HG02610 (cell line): ENCODE measurements around the gene ACTG1.
"Not testable (repeated sequence)": the region's sequence is repeated elsewhere in the genome, so short reads cannot be mapped to it uniquely, and the experiment has no call there.

Experiments used
- ATAC-seq: cut with Tn5 transposase; IDR thresholded peaks from one replicate; pipeline ENCODE4 v1.9.1; 2021; ENCODE audit warnings: mild to moderate bottlenecking, moderate library complexity; ENCODE audit not compliant: unreplicated experiment

ACTG1 gene

DNA sequence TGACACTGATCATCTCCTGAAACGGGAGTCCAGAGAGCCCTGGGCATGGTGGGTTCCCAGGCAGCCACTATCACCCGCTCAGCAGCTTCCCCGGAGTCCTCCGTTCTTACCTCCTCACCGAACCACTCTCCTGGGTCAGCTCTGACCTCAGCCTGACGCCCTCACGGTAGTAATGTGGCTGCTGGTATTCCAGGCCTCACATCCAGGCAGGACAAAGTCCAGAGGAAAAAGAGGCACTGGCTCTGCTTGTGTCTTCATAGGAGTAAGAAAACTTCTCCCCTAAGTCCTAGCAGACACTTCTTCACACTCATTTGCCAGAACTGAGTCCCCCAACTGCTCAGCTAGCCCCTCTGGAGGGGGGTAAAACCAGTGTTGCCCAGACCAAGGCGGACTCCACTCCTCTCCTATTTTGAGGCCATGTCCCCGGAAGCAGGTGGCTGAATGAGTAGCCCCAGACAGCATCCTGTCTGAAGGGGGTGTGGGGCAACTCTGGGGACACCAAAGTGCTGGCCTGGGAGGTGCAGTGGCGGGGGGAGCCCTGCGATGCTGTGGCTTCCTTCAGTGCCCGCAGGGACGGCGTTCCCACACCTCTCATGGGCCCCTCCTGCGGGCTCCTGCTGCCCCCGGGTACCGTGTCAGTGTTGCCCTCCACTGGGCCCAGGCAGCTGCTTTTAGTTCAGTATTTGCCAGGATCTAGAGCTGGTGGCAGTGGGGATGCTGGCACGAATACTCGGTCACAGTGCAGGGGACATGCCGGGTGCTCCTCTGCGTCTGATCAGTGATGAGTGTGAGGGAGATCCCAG is 20.9 kb upstream of the ACTG1 start:
- no peak for ATAC-seq

DNA sequence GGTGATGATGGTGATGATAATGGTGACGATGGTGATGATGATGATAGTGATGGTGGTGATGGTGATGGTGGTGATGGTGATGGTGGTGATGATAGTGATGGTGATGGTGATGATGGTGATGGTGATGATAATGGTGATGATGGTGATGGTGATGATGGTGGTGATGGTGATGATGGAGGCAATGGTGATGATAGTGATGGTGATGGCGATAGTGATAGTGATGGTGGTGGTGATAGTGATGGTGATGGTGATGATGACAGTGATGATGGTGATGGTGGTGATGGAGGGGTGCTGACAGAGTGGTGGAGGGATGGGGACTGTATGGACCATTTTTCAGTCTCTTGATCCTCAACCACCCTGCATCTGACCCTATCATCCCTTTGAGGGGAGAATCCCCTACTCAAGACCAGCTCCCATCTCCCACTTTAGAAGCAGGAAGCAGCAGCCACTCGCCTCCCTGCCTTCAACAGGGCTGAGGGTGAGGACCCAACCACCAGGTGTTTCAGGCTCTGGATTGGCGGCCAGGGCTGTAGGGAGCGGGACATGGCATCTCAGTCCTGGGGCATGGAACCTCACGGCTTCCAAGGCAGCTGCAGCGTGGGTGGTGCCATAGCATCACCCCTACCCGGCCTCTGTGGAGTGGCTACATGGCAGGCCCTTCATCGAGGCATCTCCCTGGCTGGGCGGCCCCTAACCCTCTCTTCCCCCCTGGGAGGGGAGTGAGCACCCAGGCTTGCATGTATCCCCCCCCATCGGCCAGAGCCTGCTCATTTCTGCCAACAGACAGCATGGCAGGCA is 20.1 kb upstream of the ACTG1 start:
- no peak for ATAC-seq

DNA sequence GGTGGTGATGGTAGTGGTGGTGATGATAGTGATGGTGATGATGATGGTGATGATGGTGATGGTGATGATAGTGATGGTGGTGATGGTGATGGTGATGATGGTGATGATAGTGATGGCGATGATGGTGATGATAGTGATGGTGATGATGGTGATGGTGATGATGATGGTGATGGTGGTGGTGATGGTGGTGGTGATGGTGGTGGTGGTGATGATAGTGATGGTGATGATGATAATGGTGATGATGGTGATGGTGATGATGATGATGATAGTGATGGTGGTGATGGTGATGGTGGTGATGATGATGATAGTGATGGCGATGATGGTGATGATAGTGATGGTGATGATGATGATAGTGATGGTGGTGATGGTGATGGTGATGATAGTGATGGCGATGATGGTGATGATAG is 19.4 kb upstream of the ACTG1 start:
- not testable (repeated sequence) for ATAC-seq

DNA sequence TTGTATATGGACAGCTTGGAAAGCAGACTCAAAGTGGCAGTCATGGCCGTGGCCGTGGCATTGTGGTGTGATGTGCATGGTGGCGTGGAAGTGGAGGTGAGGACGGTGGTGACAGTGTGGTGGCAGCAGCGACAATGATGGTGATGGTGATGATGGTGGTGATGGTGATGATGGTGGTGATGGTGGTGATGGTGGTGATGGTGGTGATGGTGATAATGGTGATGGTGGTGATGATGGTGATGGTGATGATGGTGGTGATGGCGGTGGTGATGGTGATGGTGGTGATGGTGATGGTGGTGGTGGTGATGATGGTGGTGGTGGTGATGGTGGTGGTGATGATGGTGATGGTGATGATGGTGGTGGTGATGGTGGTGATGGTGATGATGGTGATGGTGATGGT is 18.4 kb upstream of the ACTG1 start:
- ATAC-seq = not testable (repeated sequence)

DNA sequence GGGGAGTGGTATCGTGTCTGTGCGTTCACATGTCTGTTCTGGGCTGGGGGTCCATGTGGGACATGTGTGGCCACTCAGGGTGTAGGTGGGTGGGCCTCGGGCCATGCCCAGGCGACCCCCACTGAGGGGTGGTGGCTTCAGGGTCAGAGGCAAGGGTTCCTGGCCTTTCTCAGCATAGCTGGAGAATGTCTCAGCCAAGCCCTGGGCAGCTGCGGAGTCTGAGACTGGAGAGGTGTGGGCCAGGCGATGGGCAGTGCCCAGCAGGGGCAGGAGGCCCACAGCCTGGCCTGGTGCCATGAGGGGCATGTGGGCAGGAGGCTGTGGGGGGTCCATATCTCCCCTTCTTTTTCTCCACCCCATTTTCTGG is 16.8 kb upstream of the ACTG1 start:
- ATAC-seq = no peak

DNA sequence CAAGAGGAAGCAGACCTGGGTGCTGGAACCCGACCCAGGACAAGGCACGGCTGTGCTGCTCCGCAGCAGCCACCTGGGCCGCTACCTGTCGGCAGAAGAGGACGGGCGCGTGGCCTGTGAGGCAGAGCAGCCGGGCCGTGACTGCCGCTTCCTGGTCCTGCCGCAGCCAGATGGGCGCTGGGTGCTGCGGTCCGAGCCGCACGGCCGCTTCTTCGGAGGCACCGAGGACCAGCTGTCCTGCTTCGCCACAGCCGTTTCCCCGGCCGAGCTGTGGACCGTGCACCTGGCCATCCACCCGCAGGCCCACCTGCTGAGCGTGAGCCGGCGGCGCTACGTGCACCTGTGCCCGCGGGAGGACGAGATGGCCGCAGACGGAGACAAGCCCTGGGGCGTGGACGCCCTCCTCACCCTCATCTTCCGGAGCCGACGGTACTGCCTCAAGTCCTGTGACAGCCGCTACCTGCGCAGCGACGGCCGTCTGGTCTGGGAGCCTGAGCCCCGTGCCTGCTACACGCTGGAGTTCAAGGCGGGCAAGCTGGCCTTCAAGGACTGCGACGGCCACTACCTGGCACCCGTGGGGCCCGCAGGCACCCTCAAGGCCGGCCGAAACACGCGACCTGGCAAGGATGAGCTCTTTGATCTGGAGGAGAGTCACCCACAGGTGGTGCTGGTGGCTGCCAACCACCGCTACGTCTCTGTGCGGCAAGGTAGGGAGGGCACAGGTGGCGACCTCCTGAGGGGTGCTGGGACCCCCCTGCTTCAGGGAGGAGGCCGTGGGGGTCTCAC is 16.2 kb upstream of the ACTG1 start:
- no peak for ATAC-seq

DNA sequence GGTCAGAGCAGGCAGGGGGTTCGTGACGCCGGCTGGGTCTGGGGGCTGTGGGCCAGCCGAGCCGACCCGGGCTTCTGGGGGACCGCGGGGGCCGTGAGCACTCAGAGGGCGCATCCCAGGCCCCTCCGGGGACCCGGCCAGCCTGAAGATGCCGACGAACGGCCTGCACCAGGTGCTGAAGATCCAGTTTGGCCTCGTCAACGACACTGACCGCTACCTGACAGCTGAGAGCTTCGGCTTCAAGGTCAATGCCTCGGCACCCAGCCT is 15.7 kb upstream of the ACTG1 start:
- no peak for ATAC-seq

DNA sequence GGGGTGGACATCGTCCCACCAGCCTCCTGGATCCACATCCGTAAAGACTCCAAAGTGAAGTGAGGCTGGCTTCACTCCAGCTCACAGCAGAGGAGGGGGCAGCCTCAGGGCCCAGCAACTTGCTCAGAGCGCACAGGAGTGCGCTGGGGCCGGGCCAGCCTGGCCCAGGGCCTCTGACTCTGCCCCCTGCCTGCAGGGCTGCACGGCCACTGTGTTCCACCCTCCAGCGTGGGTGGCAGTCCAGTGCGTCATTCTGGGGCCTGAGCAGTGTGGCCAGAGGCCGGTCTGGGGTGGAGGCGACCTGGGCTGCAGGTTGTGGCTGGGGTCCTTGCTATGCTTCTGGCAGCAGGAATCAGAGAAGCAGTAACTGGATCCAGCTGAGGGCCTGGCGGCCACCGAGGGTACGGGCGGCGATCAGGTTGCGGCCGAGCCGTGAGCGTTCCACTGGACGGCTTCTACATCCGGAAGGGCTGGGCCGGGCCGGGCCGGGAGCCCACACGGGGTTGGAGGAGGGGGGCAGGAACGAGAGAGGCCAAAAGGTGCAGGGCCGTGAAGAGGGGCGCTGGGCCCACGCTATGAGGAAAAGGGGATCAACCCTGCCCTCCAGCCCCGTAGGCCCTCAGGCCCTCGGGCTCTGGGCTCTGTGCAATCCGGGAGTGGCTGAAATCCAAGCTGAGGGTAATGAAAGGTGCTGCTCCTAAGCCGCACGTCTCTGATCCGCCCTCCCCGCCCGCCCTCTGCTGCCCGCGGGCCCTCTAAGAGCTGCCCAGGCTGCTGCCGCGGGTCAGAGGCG is 15.2 kb upstream of the ACTG1 start, which contains the start of gene FSCN2:
TSS of gene FSCN2 (plus strand) at position 787 of the 793 bp plus-strand sequence. CDS start 155 bp downstream, outside the sequence.
- no peak for ATAC-seq

DNA sequence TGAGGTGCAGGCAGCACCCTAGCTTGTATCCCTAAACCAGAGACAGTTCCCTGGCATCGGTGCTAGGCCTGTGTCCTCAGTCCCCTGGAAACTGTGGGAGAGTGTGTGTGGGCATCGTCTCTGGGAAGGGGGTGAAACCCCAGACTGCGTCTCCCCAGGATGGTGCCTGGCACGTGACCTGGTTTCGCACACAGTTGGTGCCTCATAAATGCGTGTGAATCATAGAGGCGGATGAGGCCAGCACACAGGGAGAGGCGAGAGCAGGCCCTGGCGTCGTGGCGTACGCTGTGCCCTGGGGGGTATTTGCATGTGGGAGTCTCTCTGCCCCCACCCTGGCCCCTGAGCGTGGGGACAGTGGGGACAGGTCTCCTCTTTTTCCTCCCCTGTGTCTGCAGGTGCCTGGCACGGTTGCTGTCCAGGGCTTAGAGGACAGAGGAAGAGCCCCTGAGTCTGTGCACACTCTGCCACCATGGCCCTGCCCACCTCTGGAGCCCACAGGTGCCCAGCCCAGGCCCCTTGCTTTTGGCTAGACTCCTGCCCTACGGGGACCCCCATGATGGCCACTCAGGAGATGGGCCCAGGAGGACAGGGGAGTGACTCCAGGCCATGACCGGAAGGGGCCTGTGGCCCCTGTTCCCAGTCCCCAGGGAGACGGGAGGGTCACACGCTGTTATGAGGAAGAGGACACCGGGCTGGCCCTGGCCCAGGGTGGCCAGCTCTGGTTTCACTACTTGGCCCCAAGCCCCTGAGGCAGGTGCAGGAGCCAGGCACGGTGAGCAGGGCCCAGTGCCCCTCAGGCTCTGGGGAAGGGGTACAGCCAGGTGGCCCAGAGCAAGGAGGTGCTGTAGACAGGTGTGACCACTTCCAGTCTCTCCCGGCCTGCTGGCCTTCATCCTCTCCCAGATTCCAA is 14.3 kb upstream of the ACTG1 start:
- ATAC-seq = no peak

DNA sequence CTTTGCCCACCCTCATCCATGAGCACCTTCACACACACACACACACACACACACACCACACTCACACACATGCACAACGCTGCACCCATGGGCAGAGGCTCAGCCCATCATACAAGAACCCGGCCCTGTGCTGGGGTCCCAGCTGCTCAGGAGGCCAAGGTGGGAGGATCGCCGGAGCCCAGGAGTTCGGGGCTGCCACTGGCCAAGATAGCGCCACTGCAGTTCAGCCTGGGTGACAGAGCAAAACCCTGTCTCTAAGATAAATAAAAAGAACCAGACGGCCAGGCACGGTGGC is 12.2 kb upstream of the ACTG1 start:
- ATAC-seq = no peak

DNA sequence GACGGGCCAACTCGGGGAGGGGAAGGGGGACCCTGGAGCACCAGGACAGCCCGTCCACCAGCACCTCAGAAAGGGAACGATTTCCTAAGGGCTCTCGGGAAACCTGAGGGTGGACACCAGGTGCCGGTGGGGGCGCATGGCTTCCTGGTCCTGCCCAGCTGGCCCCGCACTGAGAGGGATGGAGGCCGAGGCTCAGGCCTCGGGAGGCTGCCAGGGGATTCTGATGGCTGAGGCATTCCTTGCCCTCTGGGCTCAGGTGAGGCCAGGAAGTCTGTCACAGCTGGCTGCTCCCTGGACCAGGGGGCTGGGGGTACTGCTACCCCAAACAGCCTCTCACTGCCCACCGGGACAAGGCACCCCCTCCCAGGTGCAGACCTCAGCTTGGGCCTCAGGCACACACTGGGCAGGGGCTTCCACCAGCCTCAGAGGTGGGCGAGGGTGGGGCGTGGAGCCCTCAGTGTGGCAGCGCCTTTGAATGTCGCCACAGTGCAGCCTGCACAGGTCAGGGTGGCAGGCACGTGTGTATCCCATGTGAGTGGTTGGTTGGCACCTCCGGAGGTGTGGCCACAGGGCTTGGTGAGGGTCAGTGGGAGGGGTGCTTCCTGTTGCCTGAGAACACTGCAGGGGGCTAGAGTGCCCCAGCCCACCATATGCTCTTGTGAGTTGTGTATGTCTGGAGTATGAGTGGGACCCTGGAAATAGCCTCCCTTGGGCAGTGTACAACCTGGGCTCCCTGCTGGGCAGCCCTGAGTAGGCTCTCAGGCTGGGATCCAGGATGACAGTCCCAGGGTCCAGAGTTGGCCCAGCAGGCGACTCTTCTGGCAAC is 11.7 kb upstream of the ACTG1 start:
- no peak for ATAC-seq

DNA sequence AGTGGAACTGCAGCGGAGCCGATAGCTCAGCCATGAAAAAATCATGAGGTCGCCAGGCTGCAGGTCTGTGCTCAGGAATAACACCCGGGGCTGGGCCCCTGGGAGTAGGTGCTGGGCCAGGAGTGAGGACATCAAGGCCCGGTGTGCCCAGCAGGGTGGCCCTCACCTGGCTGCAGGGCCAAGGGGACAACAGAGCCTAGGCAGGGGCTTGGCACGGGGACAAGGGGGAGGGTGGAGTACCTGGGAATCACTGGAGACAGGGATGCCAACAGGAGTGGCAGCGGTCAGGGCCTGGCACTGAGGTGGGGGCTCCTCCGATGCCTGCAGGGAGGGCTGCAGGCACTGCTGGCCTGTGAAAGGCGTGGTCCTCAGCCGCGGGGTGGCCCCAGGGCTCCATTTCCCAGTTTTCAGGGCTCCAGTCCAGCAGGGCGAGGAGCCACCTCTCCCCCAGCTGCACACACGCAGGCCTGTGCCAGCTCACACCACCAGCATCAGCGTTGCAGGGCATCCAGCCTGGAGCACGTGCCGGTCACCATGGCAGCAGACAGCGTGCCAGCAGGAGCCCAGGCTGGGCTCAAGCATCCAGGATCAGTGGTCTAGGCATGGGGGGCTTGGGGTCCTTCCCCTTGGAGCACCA is 10.9 kb upstream of the ACTG1 start:
- ATAC-seq = no peak

DNA sequence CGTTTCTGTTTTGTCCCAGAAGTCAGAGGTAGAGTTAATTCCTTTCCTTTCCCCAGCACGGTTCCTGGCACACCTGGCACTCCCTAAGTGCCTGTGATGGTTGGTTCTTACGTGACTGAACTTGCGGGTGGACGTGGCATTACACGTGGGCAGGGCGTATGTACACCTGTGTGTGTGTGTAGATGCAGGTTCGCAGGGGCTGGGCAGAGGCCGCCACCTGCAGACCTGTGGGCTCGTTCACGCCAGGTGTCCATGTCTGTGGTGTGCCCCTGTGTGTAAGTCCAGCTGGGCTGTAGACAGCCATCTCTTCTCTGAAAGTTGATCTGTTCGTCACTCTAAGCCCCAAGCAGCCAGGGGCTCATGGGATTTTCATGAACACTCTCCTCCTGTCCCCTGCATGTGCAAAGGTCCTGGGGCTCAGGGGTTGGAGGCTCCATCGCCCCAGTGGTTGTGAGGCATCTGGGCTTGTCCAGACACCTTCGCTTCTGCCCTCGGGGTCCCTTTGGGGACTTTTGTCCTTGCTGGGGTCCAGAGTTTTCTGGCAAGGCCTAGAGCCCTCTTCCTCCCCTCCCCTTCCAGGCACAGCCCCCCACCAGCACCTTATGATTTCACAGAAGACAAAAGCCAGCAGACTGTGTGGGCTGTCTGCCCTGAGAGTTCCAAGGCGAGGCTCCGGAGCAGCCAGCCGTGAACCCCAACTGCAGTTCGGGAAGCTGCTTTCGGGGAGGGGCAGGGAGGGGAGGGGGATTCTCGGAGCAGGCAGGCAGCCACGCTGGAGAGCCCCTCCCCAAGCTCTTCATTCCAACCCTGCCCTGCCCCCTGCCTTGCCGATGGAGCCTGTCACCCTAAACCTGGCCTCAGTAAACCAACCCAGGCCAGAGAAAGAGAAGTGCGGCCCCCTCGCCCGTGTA is 10.1 kb upstream of the ACTG1 start:
- ATAC-seq = no peak

DNA sequence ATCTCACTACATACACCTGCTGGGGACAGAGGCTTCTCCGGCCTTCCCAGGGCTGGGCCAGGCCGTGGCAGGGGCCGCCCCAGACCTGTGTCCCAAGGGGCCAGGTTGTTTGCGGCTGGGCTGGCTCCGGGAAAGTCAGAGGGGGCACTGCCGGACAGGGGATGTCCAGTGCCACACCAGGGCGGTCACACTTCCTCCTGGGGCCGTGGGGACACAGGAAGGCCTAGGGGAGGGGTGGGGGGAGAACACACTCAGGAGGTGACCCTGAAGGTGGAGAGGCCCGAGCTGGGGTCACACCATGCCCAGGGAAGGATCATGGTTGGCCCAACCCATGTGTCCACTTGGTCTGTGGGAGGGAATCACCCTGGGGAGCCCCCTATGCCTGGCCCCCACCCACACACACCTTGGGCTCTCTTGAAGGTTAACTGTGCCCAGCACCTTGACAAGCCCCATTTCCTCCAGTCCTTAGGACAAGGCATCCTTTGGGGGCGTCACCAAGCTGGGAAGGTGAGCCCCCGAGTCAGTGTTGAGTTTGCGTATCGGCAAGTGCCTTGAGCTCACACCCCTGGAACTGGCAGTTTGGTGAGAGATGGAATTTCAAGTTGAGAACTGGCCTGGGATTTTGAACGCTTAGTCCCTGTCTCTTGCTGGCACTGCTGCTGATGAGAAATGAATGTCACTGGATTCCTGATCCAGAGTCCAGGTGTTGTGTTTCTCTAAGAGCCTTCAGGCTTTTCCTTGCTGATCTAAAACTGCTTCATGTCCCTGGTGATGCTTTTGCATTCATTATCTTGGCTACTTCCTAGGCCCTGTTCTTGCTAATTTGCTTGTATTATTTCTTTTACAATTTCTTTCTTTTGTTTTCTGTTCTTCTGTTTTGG is 7.7 kb upstream of the ACTG1 start:
- no peak for ATAC-seq

DNA sequence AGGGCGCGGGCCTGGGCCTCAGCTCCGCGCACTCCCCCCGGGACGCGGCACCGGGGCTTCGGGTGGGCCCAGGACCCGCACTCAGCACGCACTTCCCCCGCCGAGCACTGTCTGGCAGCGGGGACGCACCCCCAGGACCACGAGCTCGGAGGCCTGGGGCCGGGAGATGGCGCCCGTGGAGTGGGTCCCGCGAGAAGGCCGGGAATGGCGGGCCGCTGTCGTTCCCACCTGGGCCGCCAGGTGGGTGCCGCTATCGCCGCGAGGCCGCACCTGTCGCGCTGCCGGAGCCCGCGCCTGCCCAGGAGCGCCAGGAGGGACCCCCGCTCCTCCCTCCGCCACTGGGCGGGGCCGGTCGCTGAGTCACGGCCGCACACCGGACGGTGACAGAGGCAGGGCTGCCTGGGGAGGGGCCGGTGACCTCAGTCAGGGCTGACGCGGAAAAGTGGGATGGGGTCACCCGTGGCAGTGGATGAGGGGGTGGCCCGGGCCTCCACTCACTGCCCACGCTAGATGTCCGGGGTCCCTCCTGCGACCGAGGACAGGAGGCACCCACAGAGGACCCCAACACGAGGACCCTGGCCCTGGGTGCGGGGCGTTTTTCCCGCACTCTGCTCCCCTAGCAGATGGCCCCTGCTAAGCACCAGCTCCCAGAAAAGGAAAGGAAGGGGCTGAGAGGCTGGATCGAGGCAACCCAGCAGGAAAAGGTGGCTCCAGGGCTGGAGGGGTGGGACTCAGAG is 6.9 kb upstream of the ACTG1 start:
- no peak for ATAC-seq

DNA sequence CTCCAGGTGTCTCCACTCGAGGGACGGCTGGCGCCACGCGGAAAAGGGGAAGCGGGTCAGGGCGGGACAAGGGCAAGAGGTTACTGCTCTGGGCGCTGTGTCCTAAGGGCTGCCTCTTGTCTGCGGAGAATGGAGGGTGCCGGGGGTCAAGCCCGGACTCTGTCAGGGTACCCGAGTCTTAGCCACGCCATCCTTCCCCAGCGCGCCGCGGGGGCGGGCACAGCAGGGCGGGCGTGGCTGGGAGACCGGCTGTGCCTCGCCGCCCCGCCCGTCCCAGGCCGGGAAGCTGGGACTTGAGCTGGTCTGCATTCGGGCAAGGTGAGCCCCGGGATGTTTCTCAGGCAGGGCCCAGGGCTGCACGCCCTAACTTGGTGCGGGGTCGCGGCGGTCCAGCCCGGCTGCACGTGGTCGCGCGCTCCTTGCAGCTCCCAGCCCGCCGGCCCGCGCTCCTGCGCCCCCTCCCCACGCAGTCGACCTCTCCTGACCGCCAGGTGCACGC is 6.2 kb upstream of the ACTG1 start:
- ATAC-seq = no peak
